OCI-LY3 (cell line): Measurements from ENCODE around the gene USP54.

Experiments
- H2AFZ ChIP-seq: fragments of 200-600, 300-600 bp; shearing (Covaris generic); 2 replicates; pipeline ENCODE4 v1.6.0; 2014; ENCODE audit warnings: antibody characterized with exemption, low read depth, low read length
- H3K27ac ChIP-seq: fragments of 200-600, 300-600 bp; sonication (generic); 2 replicates; pipeline ENCODE4 v1.5.1; 2014; ENCODE audit warnings: mild to moderate bottlenecking, low read length, moderate library complexity, mixed read lengths
- H3K27me3 ChIP-seq: fragments of 200-600, 300-600 bp; sonication (generic); 2 replicates; pipeline ENCODE4 v1.6.1; 2014; ENCODE audit warnings: low read depth, low read length, mixed read lengths
- H3K36me3 ChIP-seq: fragments of 200-600, 300-600 bp; sonication (generic); replicated peaks from 2 replicates; pipeline ENCODE3; 2014; ENCODE audit warnings: low read depth, low read length, mixed read lengths
- H3K4me1 ChIP-seq: fragments of 300-600, 200-600 bp; sonication (generic); 2 replicates; pipeline ENCODE4 v1.6.1; 2014; ENCODE audit warnings: low read length, mixed read lengths
- H3K4me2 ChIP-seq: fragments of 200-600, 300-600 bp; sonication (generic); 2 replicates; pipeline ENCODE4 v1.6.1; 2014; ENCODE audit warnings: low read length, mixed read lengths
- H3K4me3 ChIP-seq: fragments of 300-600, 200-600 bp; sonication (generic); 2 replicates; pipeline ENCODE4 v1.5.1; 2014; ENCODE audit warnings: antibody characterized with exemption, mild to moderate bottlenecking, low read length, moderate library complexity
- H3K79me2 ChIP-seq: fragments of 300-600, 200-600 bp; shearing (Covaris generic); 2 replicates; pipeline ENCODE4 v1.6.1; 2014; ENCODE audit warnings: mild to moderate bottlenecking, low read length, mixed read lengths
- H3K9ac ChIP-seq: fragments of 300-600, 200-600 bp; shearing (Covaris generic); 2 replicates; pipeline ENCODE4 v1.6.0; 2014; ENCODE audit warnings: mild to moderate bottlenecking, low read length, moderate library complexity
- H3K9me3 ChIP-seq: fragments of 200-600, 300-600 bp; shearing (Covaris generic); 2 replicates; pipeline ENCODE4 v1.6.1; 2014; ENCODE audit warnings: low read length, mixed read lengths; ENCODE audit not compliant: insufficient read depth
- H4K20me1 ChIP-seq: fragments of 200-600, 300-600 bp; sonication (generic); 2 replicates; pipeline ENCODE4 v1.6.1; 2016; ENCODE audit warnings: low read length, mixed read lengths; ENCODE audit not compliant: insufficient read depth
- EZH2phosphoT487 ChIP-seq: fragments of 200-600 bp; shearing (Covaris generic); IDR thresholded peaks from 2 replicates; pipeline ENCODE4 v1.6.1; 2018; ENCODE audit warnings: antibody characterized with exemption, mixed run types, low read depth
- TF ChIP-seq, protein P1 (sequence below): fragments of 200-600, 300-600 bp; sonication (generic); IDR thresholded peaks from 2 replicates; pipeline ENCODE4 v1.5.1; 2014; ENCODE audit warnings: antibody characterized with exemption, low read length, low read depth

Gene USP54

DNA sequence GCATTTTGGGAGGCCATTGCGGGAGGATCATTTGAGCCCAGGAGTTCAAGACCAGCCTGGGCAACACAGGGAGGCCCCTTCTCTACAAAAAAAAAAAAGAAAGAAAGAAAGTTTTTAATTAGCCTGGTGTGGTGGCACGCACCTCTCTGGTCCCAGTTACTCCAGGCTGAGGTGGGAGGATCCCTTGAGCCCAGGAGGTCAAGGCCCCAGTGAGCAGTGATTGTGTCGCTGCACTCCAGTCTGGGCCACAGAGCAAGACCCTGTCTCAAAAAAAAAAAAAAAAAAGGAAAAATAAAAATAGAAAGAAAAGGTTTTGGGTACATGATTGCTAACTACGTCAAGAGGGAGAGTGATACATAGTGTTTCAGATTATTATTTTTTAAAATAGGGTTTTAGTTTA, 2.0 kb upstream of the USP54 start:
- H3K27me3 ChIP-seq, result no peaks in the 10 kb centered on the region
- TF ChIP-seq EZH2phosphoT487, result no peak
- TF ChIP-seq, protein P1, sequence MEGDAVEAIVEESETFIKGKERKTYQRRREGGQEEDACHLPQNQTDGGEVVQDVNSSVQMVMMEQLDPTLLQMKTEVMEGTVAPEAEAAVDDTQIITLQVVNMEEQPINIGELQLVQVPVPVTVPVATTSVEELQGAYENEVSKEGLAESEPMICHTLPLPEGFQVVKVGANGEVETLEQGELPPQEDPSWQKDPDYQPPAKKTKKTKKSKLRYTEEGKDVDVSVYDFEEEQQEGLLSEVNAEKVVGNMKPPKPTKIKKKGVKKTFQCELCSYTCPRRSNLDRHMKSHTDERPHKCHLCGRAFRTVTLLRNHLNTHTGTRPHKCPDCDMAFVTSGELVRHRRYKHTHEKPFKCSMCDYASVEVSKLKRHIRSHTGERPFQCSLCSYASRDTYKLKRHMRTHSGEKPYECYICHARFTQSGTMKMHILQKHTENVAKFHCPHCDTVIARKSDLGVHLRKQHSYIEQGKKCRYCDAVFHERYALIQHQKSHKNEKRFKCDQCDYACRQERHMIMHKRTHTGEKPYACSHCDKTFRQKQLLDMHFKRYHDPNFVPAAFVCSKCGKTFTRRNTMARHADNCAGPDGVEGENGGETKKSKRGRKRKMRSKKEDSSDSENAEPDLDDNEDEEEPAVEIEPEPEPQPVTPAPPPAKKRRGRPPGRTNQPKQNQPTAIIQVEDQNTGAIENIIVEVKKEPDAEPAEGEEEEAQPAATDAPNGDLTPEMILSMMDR, result no peak
- no peaks in the 10 kb centered on the region for H3K36me3 ChIP-seq
- H3K79me2 ChIP-seq, result no peaks in the 10 kb centered on the region
- no peaks in the 10 kb centered on the region for H3K9me3 ChIP-seq
- no peak overlapping the region for H3K27ac ChIP-seq
- no peak overlapping the region for H3K9ac ChIP-seq
- H2AFZ ChIP-seq, result no peak overlapping the region
- no peaks in the 10 kb centered on the region for H4K20me1 ChIP-seq
- no peak overlapping the region for H3K4me3 ChIP-seq
- H3K4me1 ChIP-seq, result no peaks in the 10 kb centered on the region
- H3K4me2 ChIP-seq, result no peak overlapping the region

DNA sequence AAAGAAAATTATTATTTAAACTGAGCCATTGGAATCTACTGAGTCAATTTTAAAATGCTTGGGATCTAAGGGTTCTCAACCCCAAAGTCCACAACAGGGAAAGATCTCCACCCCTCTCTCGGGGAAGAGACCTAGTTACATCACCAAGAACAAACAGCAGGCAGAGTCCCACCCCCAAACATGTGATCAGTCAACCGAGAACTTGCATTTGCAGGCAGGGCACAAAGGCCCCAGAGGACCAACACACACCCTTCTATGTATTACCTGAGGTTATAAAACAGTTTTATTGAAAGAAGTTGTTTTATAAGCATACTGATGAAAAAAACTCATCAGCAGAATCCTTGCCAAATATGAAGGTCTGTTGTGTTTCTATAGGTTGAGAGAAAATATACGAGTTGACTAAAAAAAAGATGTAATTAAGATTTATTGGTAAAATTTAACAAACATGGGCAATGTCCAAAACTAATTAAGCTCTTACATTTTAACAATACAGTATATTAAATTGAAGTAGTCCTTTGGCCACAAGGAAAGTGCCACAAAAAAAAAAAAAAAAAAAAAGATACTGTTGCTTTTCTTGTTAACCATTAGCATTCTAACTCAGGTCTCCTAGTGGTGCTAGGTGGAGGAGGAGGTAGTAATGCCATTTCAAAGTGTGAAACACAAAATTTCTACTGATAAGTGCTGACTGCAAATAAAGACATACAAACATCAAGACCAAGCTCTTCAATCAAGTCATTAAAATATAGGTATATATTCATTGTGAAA, 975 bp upstream of the USP54 start:
- Histone ChIP-seq H3K4me2 (no peak overlapping the region), H4K20me1 (no peaks in the 10 kb centered on the region), H3K36me3 (no peaks in the 10 kb centered on the region), H2AFZ (no peak overlapping the region), H3K4me1 (no peaks in the 10 kb centered on the region), H3K9ac (no peak overlapping the region), H3K79me2 (no peaks in the 10 kb centered on the region), H3K4me3 (no peak overlapping the region), H3K9me3 (no peaks in the 10 kb centered on the region), H3K27me3 (no peaks in the 10 kb centered on the region), H3K27ac (no peak overlapping the region)
- TF ChIP-seq EZH2phosphoT487, result no peak
- TF ChIP-seq, protein P1, result no peak

DNA sequence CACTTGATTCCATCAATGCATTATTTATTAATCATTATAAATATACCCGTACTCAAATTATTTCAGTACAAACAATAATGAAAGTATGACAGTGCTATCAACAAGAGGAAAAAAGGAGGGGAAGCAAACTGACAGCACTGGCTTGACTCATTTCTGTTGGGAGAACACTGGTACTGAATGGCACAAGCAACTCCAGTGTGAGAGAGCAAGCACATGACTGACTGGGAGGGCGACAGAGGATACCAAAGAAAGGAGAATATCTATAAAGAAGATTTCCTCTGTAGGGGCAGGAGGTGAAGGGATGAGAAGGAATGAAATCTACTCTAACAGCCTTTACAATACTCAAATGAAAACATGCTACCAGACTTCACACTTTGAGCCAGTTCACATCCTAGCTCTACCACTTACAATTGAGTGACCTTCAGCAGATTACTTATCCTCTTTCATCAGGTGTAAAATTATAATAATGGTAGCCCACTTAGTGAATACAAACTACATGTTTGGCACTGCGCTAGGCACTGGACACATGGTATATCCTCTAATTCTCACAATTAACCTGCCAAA, 1.5 kb downstream of the USP54 start:
- H3K27me3 ChIP-seq, result no peaks in the 10 kb centered on the region
- no peak overlapping the region for H3K4me2 ChIP-seq
- H3K4me1 ChIP-seq, result no peaks in the 10 kb centered on the region
- no peak overlapping the region for H3K9ac ChIP-seq
- TF ChIP-seq, protein P1, result no peak
- TF ChIP-seq EZH2phosphoT487, result no peak
- H2AFZ ChIP-seq, result no peak overlapping the region
- H3K9me3 ChIP-seq, result no peaks in the 10 kb centered on the region
- no peaks in the 10 kb centered on the region for H3K36me3 ChIP-seq
- no peaks in the 10 kb centered on the region for H4K20me1 ChIP-seq
- no peak overlapping the region for H3K27ac ChIP-seq
- no peaks in the 10 kb centered on the region for H3K79me2 ChIP-seq
- no peak overlapping the region for H3K4me3 ChIP-seq

DNA sequence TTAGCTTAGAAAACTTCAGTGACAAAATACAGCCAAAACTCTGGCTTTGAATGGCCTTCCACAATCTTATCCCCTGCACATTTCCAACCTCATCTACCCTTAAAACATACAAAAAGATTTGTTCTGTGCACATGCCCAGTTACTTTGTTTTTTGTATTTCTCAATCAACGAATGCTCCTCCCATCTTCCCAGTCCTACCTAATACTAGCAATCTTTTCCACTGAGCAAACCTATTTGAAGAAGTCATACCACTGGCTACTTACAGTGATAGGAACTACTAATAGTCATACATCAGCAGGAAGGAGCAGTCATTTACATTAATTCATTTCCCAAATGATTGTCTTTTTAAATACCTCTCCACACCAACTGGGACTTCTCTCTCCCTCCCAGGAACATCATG, 2.5 kb downstream of the USP54 start:
- Histone ChIP-seq H3K9me3 (no peaks in the 10 kb centered on the region), H4K20me1 (no peaks in the 10 kb centered on the region), H3K27ac (no peak overlapping the region), H3K4me2 (no peak overlapping the region), H3K4me1 (no peaks in the 10 kb centered on the region), H3K9ac (no peak overlapping the region), H3K27me3 (no peaks in the 10 kb centered on the region), H3K36me3 (no peaks in the 10 kb centered on the region), H3K79me2 (no peaks in the 10 kb centered on the region), H2AFZ (no peak overlapping the region), H3K4me3 (no peak overlapping the region)
- TF ChIP-seq EZH2phosphoT487, result no peak
- TF ChIP-seq, protein P1, result no peak
